Activated naive CD8-positive, alpha-beta T cell treated with anti-CD3 and anti-CD28 coated beads, Interleukin-2, amount 50 U/mL, for 24 hours (primary cell): Measurements from ENCODE around the gene VEGFA.

ENCODE experiments used
- ATAC-seq: fragments of 150-1000 bp; cut with Tn5 transposase; one replicate; pipeline ENCODE4 v1.10.0; 2021
- DNase-seq: peaks from one replicate; pipeline ENCODE4 v3.0.0; 2021
- H3K27ac Mint-ChIP-seq: one replicate; pipeline ENCODE4 v1.8.0; 2021; ENCODE audit warnings: mild to moderate bottlenecking, mixed read lengths
- H3K27me3 Mint-ChIP-seq: one replicate; pipeline ENCODE4 v1.8.0; 2021; ENCODE audit warnings: mixed read lengths
- H3K36me3 Mint-ChIP-seq: one replicate; pipeline ENCODE4 v1.8.0; 2021; ENCODE audit warnings: low read depth, mixed read lengths
- H3K4me1 Mint-ChIP-seq: one replicate; pipeline ENCODE4 v1.8.0; 2021; ENCODE audit warnings: mixed read lengths
- H3K4me3 Mint-ChIP-seq: one replicate; pipeline ENCODE4 v1.8.0; 2021; ENCODE audit warnings: mild to moderate bottlenecking, moderate library complexity, mixed read lengths
- H3K9me3 Mint-ChIP-seq: one replicate; pipeline ENCODE4 v1.8.0; 2021; ENCODE audit warnings: mixed read lengths

VEGFA gene

GRCh38 chr6:43770372-43771209 is 580 bp downstream of the VEGFA start:
- H3K9me3 Mint-ChIP-seq: no peaks in the 10 kb centered on the region
- H3K4me1 Mint-ChIP-seq: peaks cover 40% of the 10 kb centered on the region
- H3K36me3 Mint-ChIP-seq: peaks cover 11% of the 10 kb centered on the region
- DNase-seq: peak; percentile 46
- peak; percentile 1 for ATAC-seq
- H3K4me3 Mint-ChIP-seq: peak overlapping the region; percentile 94
- peaks cover 5% of the 10 kb centered on the region for H3K27me3 Mint-ChIP-seq
- peak overlapping the region; percentile 94 for H3K27ac Mint-ChIP-seq

GRCh38 chr6:43771210-43771857 is 1.3 kb downstream of the VEGFA start:
- Mint-ChIP-seq H3K9me3 (no peaks in the 10 kb centered on the region), H3K4me3 (peak overlapping the region; percentile 94), H3K27me3 (peaks cover 5% of the 10 kb centered on the region), H3K36me3 (peaks cover 14% of the 10 kb centered on the region), H3K4me1 (peaks cover 48% of the 10 kb centered on the region), H3K27ac (peak overlapping the region; percentile 94)
- ATAC-seq (peak; percentile 16), DNase-seq (peak; percentile 74)

GRCh38 chr6:43771858-43772680 is 2.1 kb downstream of the VEGFA start:
- H3K4me3 Mint-ChIP-seq: peak overlapping the region; percentile 94
- peaks cover 52% of the 10 kb centered on the region for H3K4me1 Mint-ChIP-seq
- H3K9me3 Mint-ChIP-seq: no peaks in the 10 kb centered on the region
- H3K36me3 Mint-ChIP-seq: peaks cover 22% of the 10 kb centered on the region
- peak; percentile 76 for DNase-seq
- H3K27ac Mint-ChIP-seq: peak overlapping the region; percentile 96
- H3K27me3 Mint-ChIP-seq: peaks cover 5% of the 10 kb centered on the region
- peak; percentile 14 for ATAC-seq

- Mint-ChIP-seq H3K4me3 (peak overlapping the region; percentile 94), H3K4me1 (peaks cover 52% of the 10 kb centered on the region), H3K27ac (peak overlapping the region; percentile 96), H3K36me3 (peaks cover 26% of the 10 kb centered on the region), H3K27me3 (peaks cover 5% of the 10 kb centered on the region), H3K9me3 (no peaks in the 10 kb centered on the region)
- DNase-seq (no peak), ATAC-seq (no peak)
These were observed 2.7 kb downstream of the VEGFA start for GRCh38 chr6:43772681-43773049.

GRCh38 chr6:43773050-43773979 is 3.3 kb downstream of the VEGFA start:
- DNase-seq (peak; percentile 74), ATAC-seq (peak; percentile 29)
- peak overlapping the region; percentile 50 for H3K27ac Mint-ChIP-seq
- H3K4me3 Mint-ChIP-seq: peak overlapping the region; percentile 94
- H3K36me3 Mint-ChIP-seq: peaks cover 31% of the 10 kb centered on the region
- H3K4me1 Mint-ChIP-seq: peaks cover 52% of the 10 kb centered on the region
- H3K9me3 Mint-ChIP-seq: no peaks in the 10 kb centered on the region
- peaks cover 5% of the 10 kb centered on the region for H3K27me3 Mint-ChIP-seq

GRCh38 chr6:43773980-43774775 is 4.2 kb downstream of the VEGFA start:
- Mint-ChIP-seq H3K9me3 (no peaks in the 10 kb centered on the region), H3K4me1 (peaks cover 51% of the 10 kb centered on the region), H3K27ac (no peak overlapping the region), H3K36me3 (peaks cover 40% of the 10 kb centered on the region), H3K27me3 (peaks cover 5% of the 10 kb centered on the region), H3K4me3 (peak overlapping the region; percentile 94)
- DNase-seq (no peak), ATAC-seq (no peak)

- H3K27me3 Mint-ChIP-seq: peaks cover 5% of the 10 kb centered on the region
- peak; percentile 73 for DNase-seq
- no peaks in the 10 kb centered on the region for H3K9me3 Mint-ChIP-seq
- H3K27ac Mint-ChIP-seq: peak overlapping the region; percentile 67
- H3K4me1 Mint-ChIP-seq: peaks cover 46% of the 10 kb centered on the region
- peak overlapping the region; percentile 17 for H3K4me3 Mint-ChIP-seq
- peak; percentile 22 for ATAC-seq
- H3K36me3 Mint-ChIP-seq: peaks cover 45% of the 10 kb centered on the region
These were observed 4.9 kb downstream of the VEGFA start for GRCh38 chr6:43774776-43775534.

- Mint-ChIP-seq H3K27me3 (peaks cover 5% of the 10 kb centered on the region), H3K4me3 (no peak overlapping the region), H3K27ac (peak overlapping the region; percentile 67), H3K9me3 (no peaks in the 10 kb centered on the region), H3K4me1 (peaks cover 44% of the 10 kb centered on the region), H3K36me3 (peaks cover 47% of the 10 kb centered on the region)
- DNase-seq (no peak), ATAC-seq (no peak)
These were observed 5.5 kb downstream of the VEGFA start for GRCh38 chr6:43775535-43775885.

GRCh38 chr6:43776115-43776798 is 6.2 kb downstream of the VEGFA start:
- H3K9me3 Mint-ChIP-seq: no peaks in the 10 kb centered on the region
- H3K27ac Mint-ChIP-seq: no peak overlapping the region
- H3K27me3 Mint-ChIP-seq: peaks cover 5% of the 10 kb centered on the region
- no peak for ATAC-seq
- no peak for DNase-seq
- no peak overlapping the region for H3K4me3 Mint-ChIP-seq
- peaks cover 44% of the 10 kb centered on the region for H3K4me1 Mint-ChIP-seq
- peaks cover 47% of the 10 kb centered on the region for H3K36me3 Mint-ChIP-seq

- H3K4me1 Mint-ChIP-seq: peaks cover 43% of the 10 kb centered on the region
These were observed 7.1 kb downstream of the VEGFA start for GRCh38 chr6:43776799-43777776.

GRCh38 chr6:43778131-43778855 is 8.3 kb downstream of the VEGFA start:
- no peak overlapping the region for H3K27ac Mint-ChIP-seq
- H3K9me3 Mint-ChIP-seq: no peaks in the 10 kb centered on the region

More at GRCh38 chr6:43776799-43777776, 7.1 kb downstream of the VEGFA start:
- Mint-ChIP-seq H3K36me3 (peaks cover 49% of the 10 kb centered on the region), H3K27me3 (peaks cover 5% of the 10 kb centered on the region), H3K27ac (no peak overlapping the region), H3K9me3 (no peaks in the 10 kb centered on the region), H3K4me3 (no peak overlapping the region)
- DNase-seq (no peak), ATAC-seq (no peak)

More at GRCh38 chr6:43778131-43778855, 8.3 kb downstream of the VEGFA start:
- DNase-seq: no peak
- H3K4me3 Mint-ChIP-seq: no peak overlapping the region
- peaks cover 48% of the 10 kb centered on the region for H3K36me3 Mint-ChIP-seq
- no peak for ATAC-seq
- H3K4me1 Mint-ChIP-seq: peaks cover 32% of the 10 kb centered on the region
- peaks cover 2% of the 10 kb centered on the region for H3K27me3 Mint-ChIP-seq
